Activated naive CD8-positive, alpha-beta T cell treated with anti-CD3 and anti-CD28 coated beads, Interleukin-2, amount 10 ng/mL, durations not matched to agents 7 days and 5 days (primary cell): ENCODE measurements around the gene SNRPF. TPM values are rescaled to one million over a fixed set of nuclear protein-coding genes. Genes with fewer than 3 reads are reported as not detected.
"Not testable (repeated sequence)": the region's sequence is repeated elsewhere in the genome, so short reads cannot be mapped to it uniquely, and the experiment has no call there.

Experiments used
- ATAC-seq: fragments of 150-1000 bp; cut with Tn5 transposase; one replicate; pipeline ENCODE4 v1.10.0; 2021; ENCODE audit warnings: low read depth, moderate library complexity
- POLR2A ChIA-PET: fragments of 350-600 bp; sonication (Branson Sonifier 250); formaldehyde crosslinking; loops from one replicate; lab custom pipeline; 2021; ENCODE audit warnings: antibody characterized with exemption; lab: Charles Lee
- DNase-seq: peaks from one replicate; pipeline ENCODE4 v3.0.0; 2021
- H3K27ac Mint-ChIP-seq: one replicate; pipeline ENCODE4 v1.8.0; 2022; ENCODE audit warnings: mild to moderate bottlenecking, mixed read lengths
- H3K27me3 Mint-ChIP-seq: one replicate; pipeline ENCODE4 v1.8.0; 2022; ENCODE audit warnings: mild to moderate bottlenecking, moderate library complexity, mixed read lengths
- H3K36me3 Mint-ChIP-seq: one replicate; pipeline ENCODE4 v1.8.0; 2021; ENCODE audit warnings: mild to moderate bottlenecking, mixed read lengths
- H3K4me1 Mint-ChIP-seq: one replicate; pipeline ENCODE4 v1.8.0; 2021; ENCODE audit warnings: mixed read lengths
- H3K4me3 Mint-ChIP-seq: one replicate; pipeline ENCODE4 v1.8.0; 2022; ENCODE audit warnings: mild to moderate bottlenecking, moderate library complexity, mixed read lengths
- H3K9me3 Mint-ChIP-seq: one replicate; pipeline ENCODE4 v1.8.0; 2021; ENCODE audit warnings: mixed read lengths
- total RNA-seq, 2 experiments: library from RNA; stranded (reverse); gene quantifications; one replicate each; pipeline ENCODE4 v1.2.3, GENCODE V29; 2021

The SNRPF gene
- 10 to 100 TPM; 30.7 to 34.1 TPM for total RNA-seq

DNA sequence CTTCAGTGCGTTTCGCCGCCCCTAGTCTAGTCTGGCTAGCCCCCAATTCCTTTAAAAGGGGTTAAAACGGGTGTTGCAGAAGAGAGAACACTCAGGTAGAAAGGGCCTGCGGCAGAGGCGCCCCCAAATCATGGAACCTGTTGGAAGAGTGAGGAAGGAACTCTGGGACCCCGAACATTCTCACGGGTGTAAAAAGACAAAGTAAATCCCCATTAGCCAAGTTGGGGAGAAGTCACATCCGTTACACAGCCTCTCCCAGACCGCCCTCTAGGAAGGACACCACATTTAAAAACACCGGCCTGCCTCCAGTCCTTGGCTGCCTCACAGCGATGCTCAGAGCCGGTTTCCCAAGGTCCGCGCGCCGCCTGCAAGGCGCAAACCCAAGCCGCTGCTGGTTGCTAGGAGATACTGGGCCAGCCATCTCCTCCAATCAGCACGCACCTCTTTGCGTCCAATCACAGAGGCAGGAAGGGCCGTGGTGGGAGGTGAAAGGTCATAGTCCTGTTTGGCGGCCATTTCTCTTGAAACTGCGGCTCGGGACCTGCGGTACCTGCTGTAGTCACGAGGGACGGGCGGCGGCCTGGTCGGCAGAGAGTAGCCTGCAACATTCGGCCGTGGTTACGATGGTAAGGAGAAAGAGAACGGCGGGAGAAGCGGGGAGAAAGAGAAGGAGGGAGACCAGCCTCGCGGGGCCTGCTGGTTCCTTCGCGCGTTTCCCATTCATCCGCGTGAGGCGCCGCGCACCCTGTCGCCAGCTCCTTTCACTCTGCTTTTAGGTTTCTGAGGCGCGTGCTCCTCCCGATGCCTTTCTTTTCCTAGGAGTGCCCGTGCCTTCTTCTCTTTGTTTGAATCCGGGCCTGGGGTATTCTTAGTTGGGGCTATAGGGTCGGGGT is at the start of gene SNRPF:
SNRPF (plus strand) TSS at position 502 of the 893 bp plus-strand sequence; CDS start at position 624, 122 bp downstream.
- peak; percentile 93 for ATAC-seq
- Mint-ChIP-seq H3K4me3 (no peak within 1 kb of the TSS), H3K4me1 (peaks cover 32% of the 10 kb centered on the region)

DNA sequence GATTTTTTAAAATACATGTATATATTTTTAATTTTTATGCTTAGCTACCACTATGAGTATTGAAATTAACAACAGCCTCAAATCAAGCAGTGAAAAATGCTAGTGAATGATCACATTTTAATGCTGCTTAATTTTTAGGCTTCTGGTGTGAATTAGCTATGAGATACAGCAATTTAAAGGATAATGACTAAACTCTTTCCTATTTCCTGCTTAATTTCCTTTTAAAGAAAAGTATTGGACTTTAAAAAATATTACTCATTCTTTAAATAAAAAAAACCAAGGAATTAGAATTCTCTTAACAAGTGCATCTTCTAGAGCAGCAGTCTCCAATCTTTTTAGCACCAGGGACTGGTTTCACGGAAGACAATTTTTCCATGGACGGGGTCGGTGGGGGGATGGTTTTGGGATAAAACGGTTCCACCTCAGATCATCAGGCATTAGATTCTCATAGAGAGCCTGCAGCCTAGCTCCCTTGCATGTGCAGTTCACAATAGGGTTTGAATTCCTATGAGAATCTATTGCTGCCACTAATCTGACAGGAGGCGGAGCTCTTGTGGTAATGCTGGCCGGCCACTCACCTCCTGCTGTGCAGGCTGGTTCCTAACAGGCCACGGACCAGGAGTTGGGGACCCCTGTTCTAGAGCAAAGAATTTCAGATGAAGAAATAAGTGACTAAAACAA is 49.6 kb upstream of the SNRPF start:
- DNase-seq (no peak), ATAC-seq (no peak)
- H3K36me3 Mint-ChIP-seq = no peaks in the 10 kb centered on the region
- H3K27me3 Mint-ChIP-seq = peaks cover 41% of the 10 kb centered on the region
- peaks cover 1% of the 10 kb centered on the region for H3K4me1 Mint-ChIP-seq
- no peaks in the 10 kb centered on the region for H3K9me3 Mint-ChIP-seq
- no peak overlapping the region for H3K4me3 Mint-ChIP-seq
- H3K27ac Mint-ChIP-seq = no peak overlapping the region
- POLR2A ChIA-PET = no interaction called here

More for the DNA sequence above, at the start of gene SNRPF:
- peak within 1 kb of the TSS; percentile 66 for H3K27ac Mint-ChIP-seq
- peak; percentile 90 for DNase-seq
- H3K27me3 Mint-ChIP-seq = no peaks in the 10 kb centered on the region
- peaks cover 24% of the 10 kb centered on the region for H3K36me3 Mint-ChIP-seq
- peaks cover 1% of the 10 kb centered on the region for H3K9me3 Mint-ChIP-seq
- POLR2A ChIA-PET = interaction anchor here (0.6 kb wide), 1 partner anchor 324 kb away, joined by 3 read pairs; no protein-coding TSS in a partner anchor

DNA sequence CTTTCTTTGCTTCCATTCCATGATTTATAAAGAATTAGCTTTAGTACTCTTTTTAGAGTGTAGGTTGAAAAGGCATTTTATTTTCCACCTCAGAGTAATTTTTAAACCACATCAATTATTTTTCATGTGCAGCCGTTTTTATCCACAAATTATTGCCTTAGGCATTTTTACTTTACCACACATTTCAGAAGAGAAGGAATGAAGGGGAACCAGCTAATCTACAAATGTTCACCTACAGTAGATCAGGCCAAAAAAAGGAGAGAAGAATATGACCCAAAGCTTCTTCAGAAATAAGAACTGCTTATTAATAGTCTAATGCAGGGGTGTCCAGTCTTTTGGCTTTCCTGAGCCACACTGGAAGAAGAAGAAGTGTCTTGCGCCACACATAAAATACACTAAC is 48.3 kb upstream of the SNRPF start:
- peaks cover 42% of the 10 kb centered on the region for H3K27me3 Mint-ChIP-seq
- no peak for DNase-seq

DNA sequence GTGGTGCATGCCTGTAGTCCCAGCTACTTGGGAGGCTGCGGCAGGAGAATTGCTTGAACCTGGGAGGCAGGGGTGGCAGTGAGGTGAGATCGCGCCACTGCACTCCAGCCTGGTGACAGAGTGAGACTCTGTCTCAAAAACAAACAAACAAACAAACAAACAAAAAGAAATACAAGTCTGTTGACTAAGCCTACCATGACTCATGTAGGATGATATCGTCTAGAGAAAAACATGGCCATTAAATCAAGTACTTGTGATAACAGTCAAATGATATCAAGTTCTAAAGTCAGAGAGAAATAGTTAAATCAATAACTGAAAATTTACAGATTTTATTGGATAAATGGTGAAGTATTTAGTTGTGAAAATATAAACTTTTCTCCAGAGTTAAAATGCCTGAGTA is 46.6 kb upstream of the SNRPF start:
- POLR2A ChIA-PET, H3K27ac Mint-ChIP-seq, DNase-seq, H3K9me3 Mint-ChIP-seq, ATAC-seq, H3K4me3 Mint-ChIP-seq, H3K36me3 Mint-ChIP-seq, H3K4me1 Mint-ChIP-seq: not testable (repeated sequence)
- H3K27me3 Mint-ChIP-seq = peaks cover 41% of the 10 kb centered on the region

More for the DNA sequence above, 48.3 kb upstream of the SNRPF start:
- no peaks in the 10 kb centered on the region for H3K36me3 Mint-ChIP-seq
- ATAC-seq = no peak
- peaks cover 1% of the 10 kb centered on the region for H3K4me1 Mint-ChIP-seq
- no peak overlapping the region for H3K27ac Mint-ChIP-seq
- POLR2A ChIA-PET = no interaction called here
- no peak overlapping the region for H3K4me3 Mint-ChIP-seq
- H3K9me3 Mint-ChIP-seq = no peaks in the 10 kb centered on the region

- ATAC-seq = no peak
- no peak overlapping the region for H3K4me3 Mint-ChIP-seq
- no peaks in the 10 kb centered on the region for H3K36me3 Mint-ChIP-seq
- no peaks in the 10 kb centered on the region for H3K9me3 Mint-ChIP-seq
- H3K27ac Mint-ChIP-seq = no peak overlapping the region
- peaks cover 37% of the 10 kb centered on the region for H3K27me3 Mint-ChIP-seq
- POLR2A ChIA-PET = no interaction called here
- no peaks in the 10 kb centered on the region for H3K4me1 Mint-ChIP-seq
- no peak for DNase-seq
These were observed 43.0 kb upstream of the SNRPF start for GRCh38 chr12:95815632-95816212.

DNA sequence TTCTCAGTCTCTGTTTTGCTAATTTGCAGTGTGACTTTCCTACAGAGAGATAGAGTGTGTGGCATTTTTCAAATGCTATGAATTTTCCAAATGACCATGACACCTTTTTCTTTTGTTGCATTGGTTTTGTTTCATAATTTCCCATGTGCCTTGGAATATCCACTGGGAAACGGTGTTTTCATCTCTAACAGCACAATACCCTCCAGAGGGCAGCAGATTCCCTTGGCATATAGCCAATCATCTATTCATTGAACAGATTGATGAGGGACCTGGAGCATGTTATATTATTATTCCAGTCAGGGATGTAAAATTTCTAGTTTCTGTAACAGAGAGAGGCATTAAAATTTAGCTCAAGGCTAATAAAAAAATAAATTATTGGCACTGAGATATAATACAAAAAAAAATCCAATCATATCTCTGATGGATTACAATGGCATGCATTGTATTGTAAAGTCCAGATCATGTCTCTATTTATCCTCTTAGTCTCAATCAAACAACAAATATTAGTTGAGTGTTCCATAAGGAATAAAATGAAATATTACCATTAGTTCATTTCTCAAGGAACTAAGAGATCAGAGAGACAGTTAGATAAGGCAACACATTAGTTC is 38.6 kb upstream of the SNRPF start:
- DNase-seq = no peak
- POLR2A ChIA-PET = no interaction called here
- Mint-ChIP-seq H3K4me3 (no peak overlapping the region), H3K27me3 (peaks cover 25% of the 10 kb centered on the region), H3K36me3 (no peaks in the 10 kb centered on the region), H3K9me3 (no peaks in the 10 kb centered on the region), H3K4me1 (no peaks in the 10 kb centered on the region), H3K27ac (no peak overlapping the region)
- ATAC-seq = no peak

DNA sequence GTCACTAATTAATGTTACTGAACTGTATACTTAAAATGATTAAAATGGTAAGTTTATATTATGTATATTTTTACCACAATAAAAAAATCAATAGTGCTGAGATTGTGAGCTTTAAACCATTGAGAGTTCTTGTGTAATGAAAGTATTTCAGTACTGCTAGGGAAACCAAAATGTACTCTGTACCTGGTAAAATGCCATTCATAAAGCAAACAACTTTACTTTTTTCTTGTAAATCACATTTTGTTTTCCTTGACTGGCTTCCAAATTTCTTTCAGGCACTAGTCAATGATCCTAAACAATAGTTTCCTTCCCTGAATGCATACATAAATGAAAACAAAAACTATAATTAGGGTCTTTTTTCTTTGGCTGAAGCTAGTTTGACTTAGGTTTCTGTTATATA is 29.4 kb upstream of the SNRPF start:
- Mint-ChIP-seq H3K9me3 (no peaks in the 10 kb centered on the region), H3K27ac (no peak overlapping the region), H3K27me3 (peaks cover 21% of the 10 kb centered on the region), H3K4me1 (no peaks in the 10 kb centered on the region), H3K36me3 (peaks cover 1% of the 10 kb centered on the region), H3K4me3 (no peak overlapping the region)
- ATAC-seq (no peak), DNase-seq (no peak)
- POLR2A ChIA-PET = no interaction called here

DNA sequence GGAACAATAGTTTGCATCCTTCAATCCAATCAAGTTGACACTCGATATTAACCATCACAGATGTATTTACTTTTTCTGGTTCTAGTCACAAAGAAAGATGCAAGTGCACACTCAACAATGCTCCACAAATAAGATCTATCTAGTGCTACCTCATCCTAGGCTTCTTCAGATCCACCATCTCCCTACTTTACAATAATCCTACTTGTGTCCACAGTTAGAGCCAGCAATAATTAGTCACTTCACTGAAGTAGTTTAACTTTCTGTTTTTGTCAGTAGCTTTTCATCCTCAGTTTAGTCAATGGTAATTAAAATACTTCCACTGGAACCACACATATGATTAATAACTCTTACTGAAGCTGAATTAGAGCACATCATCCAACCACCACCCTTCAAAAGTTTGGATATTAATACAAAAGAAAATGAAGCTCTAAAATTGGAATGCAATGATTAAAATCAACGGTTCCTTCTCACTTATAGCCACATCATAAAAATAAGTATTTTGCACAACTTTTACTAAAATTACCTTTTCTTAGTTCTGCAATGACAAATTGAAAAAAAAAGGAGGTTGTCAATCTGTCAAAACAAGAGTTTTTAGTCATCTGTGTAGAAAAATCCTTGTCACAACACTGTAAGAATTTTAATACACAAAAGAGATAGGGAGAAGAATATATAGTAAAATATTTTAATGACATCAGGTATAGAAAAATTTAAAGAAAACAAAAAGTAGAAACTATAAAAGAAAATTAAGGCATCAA is 28.2 kb upstream of the SNRPF start:
- Mint-ChIP-seq H3K4me1 (no peaks in the 10 kb centered on the region), H3K27me3 (peaks cover 19% of the 10 kb centered on the region), H3K4me3 (no peak overlapping the region), H3K36me3 (peaks cover 1% of the 10 kb centered on the region), H3K9me3 (no peaks in the 10 kb centered on the region), H3K27ac (no peak overlapping the region)
- ATAC-seq = no peak
- POLR2A ChIA-PET = no interaction called here
- DNase-seq = no peak

DNA sequence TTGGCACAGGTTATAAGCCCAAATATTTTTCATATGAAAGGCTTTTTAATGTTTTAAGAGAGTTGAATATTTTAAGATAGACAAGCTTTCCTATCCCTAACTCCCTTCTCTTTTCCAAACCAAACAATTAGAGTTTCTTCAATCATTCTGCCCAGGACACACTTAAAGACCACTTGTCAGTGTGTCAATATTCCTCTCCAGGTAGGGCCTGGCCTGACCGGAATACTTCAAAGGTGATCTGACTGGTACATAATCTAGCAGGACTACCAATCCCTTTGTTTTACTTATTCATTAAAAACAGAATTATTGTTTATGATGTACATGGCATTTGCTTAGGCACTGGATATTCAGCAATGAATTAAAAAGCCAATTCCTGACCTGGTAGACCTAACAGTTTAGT is 24.2 kb upstream of the SNRPF start:
- Mint-ChIP-seq H3K27ac (no peak overlapping the region), H3K27me3 (peaks cover 30% of the 10 kb centered on the region), H3K36me3 (no peaks in the 10 kb centered on the region), H3K4me1 (peaks cover 5% of the 10 kb centered on the region), H3K9me3 (no peaks in the 10 kb centered on the region), H3K4me3 (no peak overlapping the region)
- POLR2A ChIA-PET = no interaction called here
- ATAC-seq (no peak), DNase-seq (no peak)

DNA sequence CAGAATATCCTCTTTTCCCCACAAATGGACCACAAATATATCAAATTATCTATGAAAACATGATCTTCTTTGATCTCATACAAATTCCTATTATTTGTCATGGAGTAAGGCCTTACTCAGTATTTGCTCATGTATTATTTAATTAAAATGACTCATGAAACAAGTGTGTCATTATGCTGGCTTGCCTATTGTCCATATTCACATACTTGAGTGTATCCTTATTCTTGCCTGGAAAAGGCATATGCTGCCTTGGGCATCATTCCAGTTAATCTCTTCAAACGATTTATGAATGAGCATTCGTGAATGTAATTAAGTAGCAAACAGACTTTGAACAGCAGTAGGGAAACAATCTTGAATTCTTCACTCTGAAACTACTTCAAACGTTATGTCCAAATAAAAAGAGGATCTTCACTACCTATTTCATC is 22.6 kb upstream of the SNRPF start:
- H3K27me3 Mint-ChIP-seq = peaks cover 19% of the 10 kb centered on the region
- no peaks in the 10 kb centered on the region for H3K9me3 Mint-ChIP-seq
- DNase-seq = no peak
- no peak overlapping the region for H3K27ac Mint-ChIP-seq
- H3K4me1 Mint-ChIP-seq = peaks cover 5% of the 10 kb centered on the region
- POLR2A ChIA-PET = no interaction called here
- no peak overlapping the region for H3K4me3 Mint-ChIP-seq
- H3K36me3 Mint-ChIP-seq = no peaks in the 10 kb centered on the region
- no peak for ATAC-seq

DNA sequence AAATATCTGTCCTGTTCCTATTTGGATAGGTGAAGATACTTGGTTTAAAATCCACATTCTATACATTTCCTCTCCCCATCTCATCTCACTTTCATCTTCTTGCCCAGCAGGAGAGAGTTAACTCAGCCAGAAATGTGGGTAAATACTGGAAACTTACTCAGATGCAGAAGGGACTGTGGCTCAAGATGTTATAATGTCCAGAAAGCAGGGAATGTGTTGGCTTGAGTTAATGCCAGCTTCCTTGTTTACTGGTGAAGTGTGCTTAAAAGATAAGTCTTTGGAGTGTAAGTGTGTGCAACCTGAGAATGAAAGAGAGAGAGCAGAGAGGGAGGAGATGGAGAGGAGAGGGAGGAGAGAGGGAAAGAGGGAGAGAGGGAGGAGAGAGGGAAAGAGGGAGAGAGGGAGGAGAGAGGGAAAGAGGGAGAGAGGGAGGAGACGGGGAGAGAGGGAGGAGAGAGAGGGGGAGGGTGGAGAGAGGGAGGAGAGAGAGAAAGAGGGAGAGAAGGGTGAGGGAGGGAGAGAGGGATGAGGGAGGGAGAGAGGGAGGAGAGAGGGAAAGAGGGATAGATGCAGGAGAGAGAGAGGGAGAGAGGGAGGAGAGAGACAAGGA is 22.0 kb upstream of the SNRPF start:
- no peak for ATAC-seq
- Mint-ChIP-seq H3K4me1 (peaks cover 5% of the 10 kb centered on the region), H3K27ac (no peak overlapping the region), H3K9me3 (no peaks in the 10 kb centered on the region), H3K4me3 (no peak overlapping the region), H3K36me3 (no peaks in the 10 kb centered on the region), H3K27me3 (peaks cover 19% of the 10 kb centered on the region)
- POLR2A ChIA-PET = no interaction called here
- no peak for DNase-seq

DNA sequence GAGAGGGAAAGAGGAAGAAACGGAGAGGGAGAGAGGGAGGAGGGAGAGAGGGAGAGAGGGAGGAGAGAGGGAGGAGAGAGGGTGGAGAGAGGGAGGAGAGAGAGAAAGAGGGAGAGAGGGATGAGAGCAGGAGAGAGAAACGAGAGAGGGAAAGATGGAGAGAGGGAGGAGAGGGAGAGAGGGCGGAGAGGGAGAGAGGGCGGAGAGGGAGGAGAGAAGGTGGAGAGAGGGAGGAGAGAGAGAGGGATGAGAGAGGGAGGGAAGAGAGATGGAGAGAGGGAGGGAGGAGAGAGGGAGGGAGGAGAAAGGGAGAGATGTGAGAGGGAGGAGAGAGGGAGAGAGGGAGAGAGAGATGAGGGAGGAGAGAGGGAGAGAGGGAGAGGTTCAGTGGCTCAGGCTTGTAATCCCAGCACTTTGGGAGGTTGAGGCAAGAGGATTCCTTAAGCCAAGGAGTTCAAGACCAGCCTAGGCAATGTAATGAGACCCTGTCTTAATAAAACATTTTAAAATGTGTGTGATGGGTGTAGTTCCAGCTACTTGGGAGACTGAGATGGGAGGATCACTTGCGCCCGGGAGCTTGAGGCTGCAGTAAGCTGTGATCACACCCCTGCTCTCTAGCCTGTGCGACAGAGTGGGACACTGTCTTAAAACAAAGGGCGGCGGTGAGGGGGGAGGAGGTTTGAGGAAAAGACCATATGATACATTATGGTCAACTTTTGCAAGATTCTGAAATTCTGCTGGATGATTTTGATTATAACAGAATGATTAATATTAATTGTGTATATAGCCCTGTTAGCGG is 21.3 kb upstream of the SNRPF start:
- H3K4me1 Mint-ChIP-seq = peaks cover 5% of the 10 kb centered on the region
- H3K27ac Mint-ChIP-seq = no peak overlapping the region
- DNase-seq (no peak), ATAC-seq (no peak)
- no peak overlapping the region for H3K4me3 Mint-ChIP-seq
- no peaks in the 10 kb centered on the region for H3K36me3 Mint-ChIP-seq
- H3K9me3 Mint-ChIP-seq = no peaks in the 10 kb centered on the region
- H3K27me3 Mint-ChIP-seq = peaks cover 18% of the 10 kb centered on the region
- POLR2A ChIA-PET = no interaction called here
